GM19395 (cell line): ENCODE data around the gene CSMD2.
A peak's percentile ranks its signal among the peaks of the same experiment; 100 is the strongest.

Experiments
- ATAC-seq: cut with Tn5 transposase; IDR thresholded peaks from one replicate; pipeline ENCODE4 v1.9.1; 2021; ENCODE audit warnings: mild to moderate bottlenecking, moderate library complexity; ENCODE audit not compliant: unreplicated experiment

Gene CSMD2

GRCh38 chr1:33659641-33660040, 505.4 kb downstream of the CSMD2 start:
- no peak for ATAC-seq

- ATAC-seq = no peak
Observed at GRCh38 chr1:33657833-33658232, 507.2 kb downstream of the CSMD2 start.

GRCh38 chr1:33656467-33657005, 508.5 kb downstream of the CSMD2 start:
- no peak for ATAC-seq

GRCh38 chr1:33655496-33655895, 509.5 kb downstream of the CSMD2 start:
- no peak for ATAC-seq

GRCh38 chr1:33654267-33654834, 510.7 kb downstream of the CSMD2 start:
- no peak for ATAC-seq

GRCh38 chr1:33653226-33653625, 511.8 kb downstream of the CSMD2 start:
- no peak for ATAC-seq

- no peak for ATAC-seq
Observed at GRCh38 chr1:33650708-33651107, 514.3 kb downstream of the CSMD2 start.

- no peak for ATAC-seq
Observed at GRCh38 chr1:33649759-33650158, 515.3 kb downstream of the CSMD2 start.

GRCh38 chr1:33643216-33643615, 521.8 kb downstream of the CSMD2 start:
- ATAC-seq = no peak

- no peak for ATAC-seq
Observed at GRCh38 chr1:33641104-33641830, 523.8 kb downstream of the CSMD2 start.

GRCh38 chr1:33640114-33640660, 524.8 kb downstream of the CSMD2 start:
- no peak for ATAC-seq

GRCh38 chr1:33637846-33638440, 527.1 kb downstream of the CSMD2 start:
- ATAC-seq = no peak

GRCh38 chr1:33636209-33636608, 528.8 kb downstream of the CSMD2 start:
- no peak for ATAC-seq

- no peak for ATAC-seq
Observed at GRCh38 chr1:33635336-33636012, 529.6 kb downstream of the CSMD2 start.

- no peak for ATAC-seq
Observed at GRCh38 chr1:33634806-33635205, 530.2 kb downstream of the CSMD2 start.

GRCh38 chr1:33634143-33634542, 530.9 kb downstream of the CSMD2 start:
- ATAC-seq = no peak

GRCh38 chr1:33633019-33633801, 531.8 kb downstream of the CSMD2 start:
- peak; percentile 56 for ATAC-seq

- ATAC-seq = no peak
Observed at GRCh38 chr1:33630686-33631085, 534.3 kb downstream of the CSMD2 start.

GRCh38 chr1:33626801-33627200, 538.2 kb downstream of the CSMD2 start:
- no peak for ATAC-seq
